SHP77 (cell line): Measurements from ENCODE around the gene ATF2.

ENCODE experiments used
- DNase-seq, 2 experiments: peaks; one replicate each; lab custom pipeline; 2025; lab: John Stamatoyannopoulos, UW

ATF2 gene

GRCh38 chr2:175080479-175080878 lies 87.5 kb downstream of the ATF2 start:
- no peak for DNase-seq

GRCh38 chr2:175076272-175076671 lies 91.7 kb downstream of the ATF2 start:
- DNase-seq: no peak

- DNase-seq: no peak
Observed at GRCh38 chr2:175074478-175074877, 93.5 kb downstream of the ATF2 start.

DNA sequence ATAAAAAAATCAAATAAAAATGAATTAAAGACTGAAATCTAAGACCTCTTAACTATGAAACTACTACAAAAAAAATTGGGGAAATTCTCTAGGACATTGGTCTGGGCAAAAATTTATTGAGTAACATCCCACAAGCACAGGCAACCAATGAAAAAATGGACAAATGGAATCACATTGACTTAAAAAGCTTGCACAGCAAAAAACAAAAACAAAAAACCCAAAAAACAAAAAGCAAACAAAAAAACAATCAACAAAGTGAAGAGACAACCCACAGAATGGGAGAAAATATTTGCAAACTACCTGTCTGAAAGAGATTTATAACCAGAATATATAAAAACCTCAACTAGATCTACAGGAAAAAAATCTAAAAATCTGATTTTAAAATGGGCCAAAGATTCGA lies 99.5 kb downstream of the ATF2 start:
- no peak for DNase-seq

DNA sequence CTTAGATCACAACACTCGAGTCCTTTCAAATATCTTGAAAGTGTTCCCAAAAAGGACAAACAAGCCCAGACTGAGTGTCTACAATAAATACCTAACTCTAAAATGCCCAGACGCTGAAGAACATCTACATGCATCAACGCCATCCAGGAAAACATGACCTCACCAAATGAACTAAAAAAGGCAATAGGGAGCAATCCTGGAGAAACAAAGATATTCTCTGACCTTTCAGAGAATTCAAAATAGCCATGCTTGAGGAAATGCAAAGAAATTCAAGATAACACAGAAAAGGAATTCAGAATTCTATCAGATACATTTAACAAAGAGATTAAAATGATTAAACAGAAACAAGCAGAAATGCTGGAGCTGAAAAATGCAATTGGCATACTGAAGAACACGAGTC lies 101.6 kb downstream of the ATF2 start:
- no peak for DNase-seq

- DNase-seq: no peak
Observed at GRCh38 chr2:175064797-175065196, 103.2 kb downstream of the ATF2 start.

DNA sequence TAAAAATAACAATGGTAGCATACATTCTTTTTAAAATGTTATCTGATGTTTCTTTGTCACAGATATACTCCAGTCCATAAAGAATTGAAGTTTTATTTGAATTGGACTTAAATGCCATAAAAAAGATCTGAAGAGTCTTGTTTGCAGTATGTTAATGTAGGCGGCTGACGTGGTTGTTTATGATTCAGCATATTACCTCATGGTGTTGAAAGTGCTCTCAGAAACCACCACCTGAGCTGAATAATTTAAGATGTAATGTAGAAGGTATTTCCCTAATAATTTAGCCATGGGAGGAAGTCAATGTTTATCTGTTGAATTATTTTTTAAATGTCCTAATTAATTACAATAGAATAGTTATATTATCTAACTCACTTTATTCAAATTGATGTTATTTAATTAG lies 104.3 kb downstream of the ATF2 start:
- DNase-seq: no peak

DNA sequence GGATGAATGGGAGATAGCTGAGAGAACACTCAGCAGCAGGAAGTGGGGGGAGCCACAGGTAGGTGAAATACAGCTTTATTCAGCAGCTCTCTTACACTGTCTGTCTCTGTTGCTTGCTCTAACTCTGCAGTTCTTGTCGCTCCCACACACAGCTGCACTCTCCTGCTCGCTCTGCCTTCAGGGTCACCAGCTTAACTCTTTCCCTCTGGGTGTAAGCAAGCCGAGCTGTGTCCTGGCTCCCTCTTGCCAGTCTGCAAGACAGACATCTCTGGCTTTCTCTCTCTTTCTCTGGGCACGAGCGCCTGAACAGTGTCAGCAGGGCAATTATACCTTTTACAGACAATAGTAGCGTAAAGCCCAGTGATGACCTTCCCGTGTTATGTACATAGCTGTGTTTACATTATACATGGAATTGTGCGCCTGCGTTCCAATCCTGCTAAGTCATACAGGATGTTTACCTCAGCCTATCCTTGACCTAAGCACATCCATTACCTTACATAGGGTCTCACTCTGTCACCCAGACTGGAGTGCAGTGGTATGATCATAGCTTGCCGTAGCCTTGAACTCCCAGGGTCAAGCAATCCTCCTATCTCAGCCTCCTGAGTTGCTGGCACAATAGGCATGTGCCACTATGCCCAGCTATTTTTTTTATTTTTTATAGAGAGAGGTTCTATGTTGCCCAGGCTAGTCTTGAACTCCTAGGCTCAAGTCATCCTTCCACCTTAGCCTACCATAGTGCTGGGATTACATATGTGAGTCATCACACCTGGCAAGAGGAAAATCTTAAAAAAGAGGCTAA lies 105.0 kb downstream of the ATF2 start:
- DNase-seq: peak in 1 of 2 experiments; percentile 39

- DNase-seq: no peak
Observed at GRCh38 chr2:175057078-175057685, 110.8 kb downstream of the ATF2 start.

GRCh38 chr2:175055993-175056392 lies 112.0 kb downstream of the ATF2 start:
- DNase-seq: no peak

DNA sequence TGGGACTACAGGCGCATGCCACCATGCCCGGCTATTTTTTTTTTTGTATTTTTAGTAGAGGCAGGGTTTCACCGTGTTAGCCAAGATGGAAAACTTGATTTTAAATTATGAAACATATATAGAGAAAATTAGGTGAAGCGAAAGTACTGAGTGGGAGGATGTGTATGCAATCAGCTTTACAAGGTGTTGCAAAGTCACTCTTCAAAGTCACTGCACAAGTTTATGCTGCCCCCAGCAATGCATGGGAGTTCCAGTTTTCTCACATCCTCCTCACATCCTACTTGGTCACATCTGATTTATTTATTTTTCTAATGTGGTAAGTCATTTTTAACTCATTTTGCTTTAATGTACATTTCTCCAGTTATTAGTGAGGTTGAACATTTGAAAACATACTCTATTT lies 113.7 kb downstream of the ATF2 start:
- DNase-seq: no peak

DNA sequence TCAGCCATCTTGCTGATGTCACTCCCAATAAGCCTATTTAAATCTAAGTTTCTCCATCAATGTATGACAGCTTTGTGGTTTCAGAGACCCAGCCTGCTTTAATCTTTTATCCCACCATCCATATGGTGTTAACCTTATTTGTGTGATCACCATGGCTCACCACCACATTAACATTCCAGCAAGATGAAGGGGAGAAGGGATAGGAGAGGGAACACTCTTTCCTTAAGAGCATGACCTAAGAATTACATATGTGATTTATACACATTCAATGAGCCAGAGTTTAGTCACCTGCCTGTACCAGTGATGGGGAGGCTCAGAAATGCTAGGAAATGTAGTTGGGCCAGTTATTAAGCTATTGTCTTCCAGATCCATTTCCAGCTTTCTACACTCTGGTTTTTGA lies 118.3 kb downstream of the ATF2 start:
- DNase-seq: no peak

GRCh38 chr2:175048275-175048674 lies 119.7 kb downstream of the ATF2 start:
- no peak for DNase-seq

GRCh38 chr2:175039490-175039889 lies 128.5 kb downstream of the ATF2 start:
- DNase-seq: no peak

DNA sequence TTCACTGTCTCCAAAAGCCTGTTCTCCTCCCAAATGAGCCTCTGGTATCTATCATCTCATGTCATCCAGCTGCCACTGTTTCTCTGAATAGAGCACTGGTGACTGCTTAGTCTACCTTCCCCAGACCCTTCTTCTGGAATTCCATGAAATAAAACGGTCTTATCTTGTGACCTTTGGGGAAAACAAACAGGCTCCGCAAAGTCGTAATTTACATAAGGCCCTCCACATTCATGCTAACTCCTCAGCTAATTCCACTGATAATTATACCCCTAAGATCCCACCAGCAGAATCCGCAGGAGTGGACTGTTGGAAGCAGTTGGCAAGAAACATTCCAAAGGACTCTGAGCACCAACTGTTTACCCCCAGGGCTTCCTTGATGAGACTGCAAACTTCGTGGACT lies 129.0 kb downstream of the ATF2 start:
- no peak for DNase-seq

GRCh38 chr2:175037941-175038340 lies 130.1 kb downstream of the ATF2 start:
- no peak for DNase-seq

- no peak for DNase-seq
Observed at GRCh38 chr2:175036582-175037018, 131.4 kb downstream of the ATF2 start.

GRCh38 chr2:175035806-175036205 lies 132.2 kb downstream of the ATF2 start:
- DNase-seq: no peak

GRCh38 chr2:175034716-175035115 lies 133.3 kb downstream of the ATF2 start:
- no peak for DNase-seq

DNA sequence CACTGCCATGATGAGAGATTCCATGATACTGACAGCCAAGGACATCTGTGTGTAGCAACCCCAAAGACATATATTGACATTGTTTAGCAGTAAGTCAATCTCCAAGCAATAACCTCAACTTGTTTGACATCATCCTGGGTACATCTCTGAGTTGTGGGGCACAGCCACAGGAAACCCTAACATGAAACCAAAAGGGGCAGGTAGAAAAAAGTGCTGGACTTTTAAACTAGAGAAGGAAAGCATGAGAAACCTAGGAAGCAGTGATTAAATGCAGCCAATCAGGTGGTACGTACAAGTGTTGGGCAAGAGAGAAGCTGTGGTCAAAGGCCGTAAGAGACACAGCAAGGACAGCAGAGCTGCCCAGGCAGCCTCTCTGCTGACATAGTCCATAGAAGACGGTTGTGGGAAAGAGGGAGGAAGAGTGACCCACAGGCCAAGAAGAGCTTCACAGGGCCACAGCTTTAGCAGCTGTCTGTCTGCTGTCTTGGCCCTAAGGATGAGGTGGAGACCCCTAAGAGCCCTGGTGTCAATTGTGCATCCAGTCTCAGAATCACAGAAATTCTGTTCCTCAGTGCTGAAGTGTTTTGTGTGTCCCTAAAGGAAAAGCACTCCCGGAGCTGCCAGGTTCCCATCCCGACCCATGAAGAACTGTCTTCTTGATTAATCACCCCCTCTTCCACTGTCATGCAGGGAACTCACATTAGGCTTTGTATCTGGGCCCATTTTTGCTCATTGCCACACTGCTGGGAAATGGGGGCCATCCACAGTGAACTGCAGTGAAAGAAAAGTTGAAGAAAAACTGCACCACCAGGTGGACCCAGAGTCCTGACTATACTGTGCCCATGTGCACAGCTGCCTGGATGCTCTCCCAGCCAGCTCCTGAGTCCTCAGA lies 137.4 kb downstream of the ATF2 start:
- peak in 1 of 2 experiments; percentile 9 for DNase-seq

DNA sequence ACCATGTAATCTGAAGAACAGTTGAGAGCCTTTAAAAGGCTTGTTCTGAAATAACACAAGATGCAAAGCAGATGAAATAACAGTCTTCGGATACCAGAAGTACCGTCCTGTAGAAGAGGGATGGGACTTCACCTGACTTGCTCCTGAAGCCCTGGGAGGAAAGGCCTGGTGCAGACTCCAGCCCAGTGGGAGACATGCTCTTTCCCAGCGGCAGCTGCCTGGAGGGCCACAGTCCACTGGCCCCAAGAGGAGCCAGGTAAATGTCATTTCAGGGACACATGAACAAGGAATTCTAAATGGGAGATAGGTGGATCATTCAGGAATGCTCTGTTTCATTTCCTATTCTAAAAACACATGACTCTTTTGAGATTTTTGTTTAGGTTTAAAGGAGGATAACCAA lies 140.2 kb downstream of the ATF2 start:
- DNase-seq: no peak

- DNase-seq: no peak
Observed at GRCh38 chr2:175026385-175026784, 141.6 kb downstream of the ATF2 start.

- DNase-seq: no peak
Observed at GRCh38 chr2:175025946-175026345, 142.1 kb downstream of the ATF2 start.
